B cell (primary cell): ENCODE measurements around the gene BUB1. TPM values are rescaled to one million over a fixed set of nuclear protein-coding genes. Genes with fewer than 3 reads are reported as not detected.
"Not testable (repeated sequence)": the region's sequence is repeated elsewhere in the genome, so short reads cannot be mapped to it uniquely, and the experiment has no call there.

Experiments used
- ATAC-seq: fragments of 200-7000 bp; cut with Tn5 transposase; one replicate; pipeline ENCODE4 v1.10.0; 2021; ENCODE audit warnings: low read depth, mild to moderate bottlenecking, moderate number of reproducible peaks, moderate library complexity
- CTCF ChIA-PET: fragments of 350-600 bp; sonication (Branson Sonifier 250); formaldehyde crosslinking; loops from one replicate; lab custom pipeline; 2021; ENCODE audit warnings: antibody characterized with exemption, inconsistent platforms; lab: Charles Lee
- POLR2A ChIA-PET: fragments of 350-600 bp; sonication (Branson Sonifier 250); formaldehyde crosslinking; loops from one replicate; lab custom pipeline; 2021; ENCODE audit warnings: antibody characterized with exemption; lab: Charles Lee
- DNase-seq: peaks from one replicate; pipeline ENCODE4 v3.0.0; 2013
- H2AFZ ChIP-seq: 2 replicates; pipeline ENCODE4 v1.6.1; 2012; ENCODE audit warnings: mild to moderate bottlenecking, low read depth, low read length; ENCODE audit not compliant: insufficient read depth, poor library complexity, severe bottlenecking
- H3K27ac ChIP-seq, 2 donors: 1 replicate in 1 of 2; 2 replicates in 1 of 2; pipeline ENCODE4 v1.5.1; 2012 to 2013; ENCODE audit warnings: low read length in 2 of 2, mild to moderate bottlenecking in 2 of 2, moderate library complexity in 1 of 2
- H3K27me3 ChIP-seq, 4 experiments: fragments of 200-600 bp in 1 of 4; sonication (generic) in 1 of 4; replicated peaks in 1 of 4; 1 replicate in 2 of 4; 2 replicates in 2 of 4; pipeline versions ENCODE4 v1.6.1 to v1.7.0; 2013 to 2016; ENCODE audit warnings: low read length in 3 of 4, mild to moderate bottlenecking in 2 of 4, mixed read lengths in 1 of 4, moderate library complexity in 1 of 4; ENCODE audit not compliant: insufficient read depth in 4 of 4, control insufficient read depth in 3 of 4; ENCODE audit errors: control extremely low read depth in 1 of 4
- H3K36me3 ChIP-seq, 2 experiments: replicated peaks in 1 of 2; 1 replicate in 1 of 2; 2 replicates in 1 of 2; pipeline versions ENCODE4 v1.6.1 to v1.7.1; 2013; ENCODE audit warnings: low read length in 1 of 2; ENCODE audit not compliant: insufficient read depth in 2 of 2, control insufficient read depth in 1 of 2; ENCODE audit errors: control extremely low read depth in 1 of 2, extremely low read depth in 1 of 2
- H3K4me1 ChIP-seq, 2 donors: fragments of 200-600 bp in 1 of 2; sonication (generic) in 1 of 2; 1 replicate in 1 of 2; 2 replicates in 1 of 2; pipeline versions ENCODE4 v1.5.1 to v1.6.1; 2013 to 2017; ENCODE audit warnings: low read length in 2 of 2; ENCODE audit not compliant: control insufficient read depth in 2 of 2, insufficient read depth in 2 of 2
- H3K4me2 ChIP-seq: replicated peaks from 2 replicates; pipeline ENCODE3; 2012; ENCODE audit warnings: mild to moderate bottlenecking, low read depth, low read length; ENCODE audit not compliant: poor library complexity, severe bottlenecking
- H3K4me3 ChIP-seq, 5 experiments: fragments of 200-600 bp in 1 of 5; sonication (generic) in 1 of 5; 1 replicate in 3 of 5; 2 replicates in 2 of 5; pipeline versions ENCODE4 v1.5.1 to v1.7.0; 2011 to 2016; ENCODE audit warnings: low read length in 4 of 5, mild to moderate bottlenecking in 4 of 5, low read depth in 2 of 5, control low read depth in 1 of 5, moderate library complexity in 1 of 5; ENCODE audit not compliant: insufficient read depth in 1 of 5; ENCODE audit errors: control extremely low read depth in 1 of 5, extremely low read depth in 1 of 5
- H3K79me2 ChIP-seq: fragments of 200-600 bp; sonication (generic); one replicate; pipeline ENCODE4 v1.6.0; 2016; ENCODE audit warnings: low read length; ENCODE audit not compliant: control insufficient read depth, insufficient read depth
- H3K9ac ChIP-seq: fragments of 200-600 bp; sonication (generic); 2 replicates; pipeline ENCODE4 v1.6.1; 2017; ENCODE audit warnings: mild to moderate bottlenecking, low read length, moderate library complexity
- H3K9me3 ChIP-seq, 3 donors: one replicate each; pipeline versions ENCODE4 v1.6.1 to v1.7.1; 2013; ENCODE audit warnings: low read length in 2 of 3; ENCODE audit not compliant: control insufficient read depth in 2 of 3, insufficient read depth in 1 of 3; ENCODE audit errors: control extremely low read depth in 1 of 3
- H4K20me1 ChIP-seq: 2 replicates; pipeline ENCODE4 v1.6.0; 2012; ENCODE audit warnings: mild to moderate bottlenecking, low read length; ENCODE audit not compliant: insufficient read depth, control insufficient read depth, poor library complexity, severe bottlenecking
- H3K27ac Mint-ChIP-seq: one replicate; pipeline ENCODE4 v1.8.0; 2021; ENCODE audit warnings: mixed read lengths
- H3K27me3 Mint-ChIP-seq: one replicate; pipeline ENCODE4 v1.8.0; 2021; ENCODE audit warnings: mixed read lengths
- H3K4me1 Mint-ChIP-seq: one replicate; pipeline ENCODE4 v1.8.0; 2021; ENCODE audit warnings: mixed read lengths
- H3K4me3 Mint-ChIP-seq: one replicate; pipeline ENCODE4 v1.8.0; 2021; ENCODE audit warnings: mixed read lengths
- H3K9me3 Mint-ChIP-seq: one replicate; pipeline ENCODE4 v1.8.0; 2022; ENCODE audit warnings: mixed read lengths; ENCODE audit not compliant: insufficient read depth
- EZH2 ChIP-seq: IDR thresholded peaks from 2 replicates; pipeline ENCODE4 v1.6.1; 2012; ENCODE audit warnings: borderline replicate concordance, low read depth, mild to moderate bottlenecking, moderate library complexity, low read length; ENCODE audit not compliant: insufficient read depth, poor library complexity, severe bottlenecking
- WGBS: methylation state at CpG from one replicate; pipeline ENCODE4 v1.1.5; 2013; ENCODE audit warnings: missing lambda C conversion rate; ENCODE audit not compliant: insufficient coverage; 5-methylcytosine and 5-hydroxymethylcytosine counted together
- intact Hi-C: fragments of 100-400 bp; cut with micrococcal nuclease; formaldehyde crosslinking; loops from one replicate; pipeline ENCODE4 v1.10.0; 2022
- polyA plus RNA-seq: library from polyadenylated mRNA; depleted of rRNA; stranded (reverse); fragments of >200 nt; gene quantifications from 2 replicates; pipeline ENCODE4 v1.2.3, GENCODE V29; 2012
- total RNA-seq, 2 donors: library from RNA; stranded (reverse); fragments of 120-200 nt in 1 of 2; gene quantifications; 1 replicate in 1 of 2; 2 replicates in 1 of 2; pipeline versions ENCODE4 v1.2.3 to v1.2.4, GENCODE V29; 2013 to 2022
- TF ChIP-seq, protein P1 (sequence below): fragments of 200-600 bp; IDR thresholded peaks from one replicate; pipeline ENCODE4 v1.8.0; 2022; ENCODE audit warnings: antibody characterized with exemption, mild to moderate bottlenecking

The BUB1 gene
- total and polyA plus RNA-seq, 2 donors (not counting 1 experiment from before 2014, with no cell fraction given), result 0.85 to 2.0 TPM

DNA sequence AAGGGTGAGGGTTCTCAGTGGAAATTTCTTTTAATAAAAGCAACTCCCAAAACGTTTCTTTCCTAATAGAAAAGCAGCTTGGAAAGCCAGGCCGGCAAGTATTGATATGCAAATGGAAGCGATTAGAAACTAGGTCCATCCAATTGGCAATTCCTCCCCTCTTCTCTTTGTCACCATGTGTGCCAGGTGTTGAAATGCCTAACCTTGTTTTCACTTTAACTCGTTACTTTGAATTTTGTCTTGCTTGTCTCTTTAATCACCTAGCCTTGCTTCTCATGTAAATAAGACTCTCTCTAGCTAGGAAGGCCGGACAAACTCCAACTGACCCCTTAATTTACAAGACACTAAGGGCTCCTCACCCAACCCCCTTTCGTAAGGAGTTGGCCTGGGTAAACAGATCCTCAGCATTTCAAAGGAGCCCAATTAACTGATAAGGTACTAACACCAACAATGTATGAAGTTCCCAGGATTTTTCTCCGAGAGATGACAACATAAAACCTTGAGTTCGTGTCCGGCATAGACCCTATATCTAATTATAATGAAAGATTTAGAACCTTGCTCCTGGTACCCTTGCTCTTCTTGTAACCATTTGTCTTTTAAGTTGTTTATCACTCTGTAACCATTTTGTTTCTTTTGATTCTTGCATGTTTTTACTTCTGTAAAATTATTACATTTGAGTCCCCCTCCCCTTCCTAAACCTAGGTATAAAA lies 10.1 kb upstream of the BUB1 start:
- intact Hi-C loops, H3K79me2 ChIP-seq, H3K4me2 ChIP-seq, H3K9ac ChIP-seq, H3K27ac ChIP-seq, H3K4me3 Mint-ChIP-seq, DNase-seq, H3K4me1 Mint-ChIP-seq, H3K4me1 ChIP-seq, POLR2A ChIA-PET, H4K20me1 ChIP-seq, ATAC-seq, H3K36me3 ChIP-seq, H3K4me3 ChIP-seq, H3K27ac Mint-ChIP-seq, H3K27me3 ChIP-seq, H2AFZ ChIP-seq, H3K9me3 Mint-ChIP-seq: not testable (repeated sequence)
- peaks cover 2 to 14% (median 7%) of the 10 kb centered on the region in 3 donors for H3K9me3 ChIP-seq
- CTCF ChIA-PET, result interaction anchor here (1.3 kb wide), 1 partner anchor 34 kb away, joined by 3 read pairs; no protein-coding TSS in a partner anchor
- peaks cover 25% of the 10 kb centered on the region for H3K27me3 Mint-ChIP-seq
- WGBS, result 74% methylated on average over 4 of the region's 9 CpGs

DNA sequence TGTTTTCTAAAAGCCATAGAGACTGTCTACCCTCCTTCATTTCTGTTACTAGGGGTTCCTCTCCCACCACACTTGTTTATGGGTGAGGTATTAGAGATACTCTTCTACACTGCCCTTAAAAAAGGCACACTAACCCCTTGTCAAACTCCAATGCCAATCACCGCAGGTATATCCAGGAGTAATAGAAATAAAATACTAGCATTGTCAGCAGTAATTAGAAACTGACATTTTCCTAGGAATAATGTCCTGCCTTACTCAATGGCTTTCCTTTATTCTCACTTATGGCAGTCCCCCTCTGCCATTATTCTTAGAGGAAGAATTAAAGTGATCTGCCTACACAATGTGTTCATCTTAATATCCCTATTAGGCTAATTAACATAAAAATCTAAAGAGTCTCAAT lies 5.0 kb upstream of the BUB1 start:
- Histone ChIP-seq H3K9ac (no peak overlapping the region), H2AFZ (no peak overlapping the region), H3K4me3 (no peak overlapping the region), H3K36me3 (no peaks in the 10 kb centered on the region), H3K4me1 (peaks cover 10 to 11% of the 10 kb centered on the region in 2 donors), H3K9me3 (peaks cover 2 to 14% (median 7%) of the 10 kb centered on the region in 3 donors), H3K79me2 (no peaks in the 10 kb centered on the region), H4K20me1 (no peaks in the 10 kb centered on the region), H3K27me3 (no peaks in the 10 kb centered on the region), H3K4me2 (no peak overlapping the region), H3K27ac (no peak overlapping the region)
- ChIA-PET CTCF (no interaction called here), POLR2A (no interaction called here)
- Mint-ChIP-seq H3K4me3 (no peak overlapping the region), H3K27me3 (peaks cover 7% of the 10 kb centered on the region), H3K9me3 (no peaks in the 10 kb centered on the region), H3K27ac (no peak overlapping the region), H3K4me1 (peaks cover 14% of the 10 kb centered on the region)
- WGBS, result no CpG with 5 or more reads among the region's 1 CpG
- DNase-seq (no peak), ATAC-seq (no peak)
- TF ChIP-seq EZH2, result no peak
- TF ChIP-seq, protein P1, sequence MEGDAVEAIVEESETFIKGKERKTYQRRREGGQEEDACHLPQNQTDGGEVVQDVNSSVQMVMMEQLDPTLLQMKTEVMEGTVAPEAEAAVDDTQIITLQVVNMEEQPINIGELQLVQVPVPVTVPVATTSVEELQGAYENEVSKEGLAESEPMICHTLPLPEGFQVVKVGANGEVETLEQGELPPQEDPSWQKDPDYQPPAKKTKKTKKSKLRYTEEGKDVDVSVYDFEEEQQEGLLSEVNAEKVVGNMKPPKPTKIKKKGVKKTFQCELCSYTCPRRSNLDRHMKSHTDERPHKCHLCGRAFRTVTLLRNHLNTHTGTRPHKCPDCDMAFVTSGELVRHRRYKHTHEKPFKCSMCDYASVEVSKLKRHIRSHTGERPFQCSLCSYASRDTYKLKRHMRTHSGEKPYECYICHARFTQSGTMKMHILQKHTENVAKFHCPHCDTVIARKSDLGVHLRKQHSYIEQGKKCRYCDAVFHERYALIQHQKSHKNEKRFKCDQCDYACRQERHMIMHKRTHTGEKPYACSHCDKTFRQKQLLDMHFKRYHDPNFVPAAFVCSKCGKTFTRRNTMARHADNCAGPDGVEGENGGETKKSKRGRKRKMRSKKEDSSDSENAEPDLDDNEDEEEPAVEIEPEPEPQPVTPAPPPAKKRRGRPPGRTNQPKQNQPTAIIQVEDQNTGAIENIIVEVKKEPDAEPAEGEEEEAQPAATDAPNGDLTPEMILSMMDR, result no peak
- intact Hi-C loops, result no loop called here
